Measurements from ENCODE around the gene RPL31.

Gene RPL31

DNA sequence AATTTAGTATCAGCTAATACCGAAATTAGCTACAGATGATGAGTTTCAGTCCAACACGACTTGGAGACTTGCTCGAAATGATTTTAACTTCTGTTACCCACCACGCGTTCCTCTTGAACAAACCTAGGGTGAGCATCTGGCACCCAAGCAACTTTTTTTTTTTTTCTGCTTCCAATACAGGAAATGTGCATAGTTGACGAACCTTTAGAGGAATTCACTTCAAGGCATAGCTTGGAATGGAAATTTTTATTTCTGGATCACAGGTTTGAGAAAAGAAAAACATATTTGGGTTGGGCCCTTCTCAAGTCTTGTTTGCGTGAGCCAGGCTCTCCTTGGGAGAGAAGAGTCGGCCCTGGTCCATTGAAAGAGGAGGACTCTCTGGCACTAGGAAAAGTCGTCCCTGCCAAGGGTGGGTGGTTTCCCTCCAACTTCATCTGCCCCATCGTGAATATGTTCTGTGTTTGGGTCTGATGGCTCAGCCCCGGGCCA lies 37.4 kb upstream of the RPL31 start:
- in situ Hi-C loops (cut with MboI; ENCODE audit: low pct_unique_long_range_greater_than_20kb, low sequenced_read_pairs, unreplicated experiment): no loop called here
- TF ChIP-seq, protein P1, sequence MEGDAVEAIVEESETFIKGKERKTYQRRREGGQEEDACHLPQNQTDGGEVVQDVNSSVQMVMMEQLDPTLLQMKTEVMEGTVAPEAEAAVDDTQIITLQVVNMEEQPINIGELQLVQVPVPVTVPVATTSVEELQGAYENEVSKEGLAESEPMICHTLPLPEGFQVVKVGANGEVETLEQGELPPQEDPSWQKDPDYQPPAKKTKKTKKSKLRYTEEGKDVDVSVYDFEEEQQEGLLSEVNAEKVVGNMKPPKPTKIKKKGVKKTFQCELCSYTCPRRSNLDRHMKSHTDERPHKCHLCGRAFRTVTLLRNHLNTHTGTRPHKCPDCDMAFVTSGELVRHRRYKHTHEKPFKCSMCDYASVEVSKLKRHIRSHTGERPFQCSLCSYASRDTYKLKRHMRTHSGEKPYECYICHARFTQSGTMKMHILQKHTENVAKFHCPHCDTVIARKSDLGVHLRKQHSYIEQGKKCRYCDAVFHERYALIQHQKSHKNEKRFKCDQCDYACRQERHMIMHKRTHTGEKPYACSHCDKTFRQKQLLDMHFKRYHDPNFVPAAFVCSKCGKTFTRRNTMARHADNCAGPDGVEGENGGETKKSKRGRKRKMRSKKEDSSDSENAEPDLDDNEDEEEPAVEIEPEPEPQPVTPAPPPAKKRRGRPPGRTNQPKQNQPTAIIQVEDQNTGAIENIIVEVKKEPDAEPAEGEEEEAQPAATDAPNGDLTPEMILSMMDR (IDR thresholded peaks at IDR 0.05; ENCODE audit: extremely low read depth, insufficient read depth, missing control alignments): no peak
- no peak for DNase-seq (ENCODE audit: low spot score)

DNA sequence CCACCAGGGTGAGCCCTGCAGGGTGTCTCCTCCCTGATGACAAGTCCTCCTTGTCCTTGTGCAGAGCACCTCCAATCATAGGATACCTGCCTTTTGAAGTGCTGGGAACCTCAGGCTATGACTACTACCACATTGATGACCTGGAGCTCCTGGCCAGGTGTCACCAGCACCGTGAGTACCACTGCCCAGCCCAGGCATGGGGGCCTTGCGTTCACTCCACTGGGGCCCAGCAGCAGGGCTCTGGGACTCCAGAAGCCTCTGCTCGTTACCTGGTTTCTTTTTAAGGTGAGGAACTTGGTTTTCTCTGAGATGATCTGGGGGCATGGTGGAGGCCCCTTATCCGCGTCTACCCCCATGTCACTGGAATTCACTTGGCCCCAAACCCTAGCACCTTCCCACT lies 36.5 kb upstream of the RPL31 start:
- DNase-seq (ENCODE audit: low spot score): no peak
- TF ChIP-seq, protein P1 (IDR thresholded peaks at IDR 0.05; ENCODE audit: extremely low read depth, insufficient read depth, missing control alignments): no peak
- in situ Hi-C loops (cut with MboI; ENCODE audit: low pct_unique_long_range_greater_than_20kb, low sequenced_read_pairs, unreplicated experiment): no loop called here

DNA sequence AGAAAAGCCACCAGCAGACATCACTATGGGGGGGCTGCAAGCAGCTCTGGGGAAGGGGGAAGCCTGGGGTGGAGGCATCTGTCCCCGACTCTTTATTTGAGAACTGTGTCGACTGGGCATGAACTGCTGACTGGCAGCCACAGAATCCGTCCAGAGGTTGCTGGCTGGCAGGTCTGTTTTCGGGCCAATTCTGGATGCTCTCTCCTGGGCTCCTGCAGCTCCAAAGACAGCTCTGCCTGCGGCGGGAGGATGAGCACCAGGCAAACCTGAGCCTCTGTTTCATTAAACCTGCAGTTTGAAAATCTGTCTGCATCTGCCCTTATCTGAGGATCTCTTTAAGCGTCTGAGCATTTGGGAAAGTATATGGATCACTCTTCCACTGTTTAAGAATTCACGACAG lies 34.4 kb upstream of the RPL31 start:
- DNase-seq (ENCODE audit: low spot score): no peak
- TF ChIP-seq, protein P1 (IDR thresholded peaks at IDR 0.05; ENCODE audit: extremely low read depth, insufficient read depth, missing control alignments): no peak
- in situ Hi-C loops (cut with MboI; ENCODE audit: low pct_unique_long_range_greater_than_20kb, low sequenced_read_pairs, unreplicated experiment): no loop called here

GRCh38 chr2:100968146-100969145 lies 33.6 kb upstream of the RPL31 start:
- DNase-seq (ENCODE audit: low spot score): no peak
- in situ Hi-C loops (cut with MboI; ENCODE audit: low pct_unique_long_range_greater_than_20kb, low sequenced_read_pairs, unreplicated experiment): no loop called here
- TF ChIP-seq, protein P1 (IDR thresholded peaks at IDR 0.05; ENCODE audit: extremely low read depth, insufficient read depth, missing control alignments): no peak

DNA sequence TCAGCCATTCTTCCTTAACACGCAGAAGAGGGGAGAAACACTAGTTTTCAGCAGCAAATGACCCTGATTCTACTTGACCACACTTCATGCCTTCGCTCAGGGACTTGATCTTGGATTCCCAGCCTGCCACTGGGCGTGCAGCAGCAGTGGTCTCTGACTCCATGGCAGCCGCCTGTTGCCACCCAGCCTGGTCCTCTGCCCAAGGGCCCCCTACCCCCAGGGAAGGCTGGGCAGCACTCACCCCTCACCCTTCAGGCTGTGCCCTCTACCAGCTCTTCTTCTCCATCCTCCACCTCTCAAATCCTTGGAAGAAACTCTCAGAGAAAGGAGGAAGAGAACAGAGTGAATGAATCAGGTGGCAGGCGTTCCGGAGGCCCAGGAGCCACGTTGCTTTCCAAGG lies 32.1 kb upstream of the RPL31 start:
- in situ Hi-C loops (cut with MboI; ENCODE audit: low pct_unique_long_range_greater_than_20kb, low sequenced_read_pairs, unreplicated experiment): no loop called here
- TF ChIP-seq, protein P1 (IDR thresholded peaks at IDR 0.05; ENCODE audit: extremely low read depth, insufficient read depth, missing control alignments): no peak
- no peak for DNase-seq (ENCODE audit: low spot score)

DNA sequence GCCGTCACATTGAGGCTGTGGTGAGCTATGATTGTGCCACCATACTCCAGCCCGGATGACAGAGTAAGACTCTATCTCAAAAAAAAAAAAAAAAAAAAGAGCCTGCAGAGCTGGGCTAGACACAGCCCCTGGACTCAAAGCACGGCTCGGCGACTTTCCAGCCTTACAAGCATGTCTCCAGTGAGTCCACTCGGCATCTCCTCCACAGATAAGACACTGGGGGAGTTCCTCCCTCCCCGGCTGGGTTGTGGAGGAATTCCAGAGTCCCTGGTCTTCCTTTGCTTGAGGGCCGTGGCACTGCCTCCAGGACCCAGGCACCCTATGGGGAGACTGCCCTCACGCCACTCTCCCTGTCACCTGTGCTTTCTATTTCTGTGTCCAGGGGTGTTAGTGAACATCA lies 30.9 kb upstream of the RPL31 start:
- in situ Hi-C loops (cut with MboI; ENCODE audit: low pct_unique_long_range_greater_than_20kb, low sequenced_read_pairs, unreplicated experiment): no loop called here
- no peak for DNase-seq (ENCODE audit: low spot score)
- TF ChIP-seq, protein P1 (IDR thresholded peaks at IDR 0.05; ENCODE audit: extremely low read depth, insufficient read depth, missing control alignments): no peak

Data from GM13977 (cell line).